Effector memory CD8-positive, alpha-beta T cell (primary cell): ENCODE measurements around the gene ZMIZ1.

Experiments
- ATAC-seq: fragments of 150-1000 bp; cut with Tn5 transposase; replicated peaks from 2 replicates; pipeline ENCODE4 v1.10.0; 2021; ENCODE audit warnings: mild to moderate bottlenecking, moderate library complexity
- DNase-seq, 3 experiments: peaks; one replicate each; pipeline ENCODE4 v3.0.0; 2021
- H3K27ac Mint-ChIP-seq, 2 donors: one replicate each; pipeline ENCODE4 v1.8.0; 2022; ENCODE audit warnings: mild to moderate bottlenecking in 2 of 2, mixed read lengths in 2 of 2, moderate library complexity in 2 of 2
- H3K27me3 Mint-ChIP-seq, 2 donors: one replicate each; pipeline ENCODE4 v1.8.0; 2022; ENCODE audit warnings: mixed read lengths in 2 of 2
- H3K36me3 Mint-ChIP-seq: one replicate; pipeline ENCODE4 v1.8.0; 2022; ENCODE audit warnings: mild to moderate bottlenecking, moderate library complexity, mixed read lengths; ENCODE audit not compliant: insufficient read depth
- H3K4me1 Mint-ChIP-seq, 2 donors: one replicate each; pipeline ENCODE4 v1.8.0; 2022; ENCODE audit warnings: low read depth in 2 of 2, mixed read lengths in 2 of 2
- H3K4me3 Mint-ChIP-seq, 2 donors: one replicate each; pipeline ENCODE4 v1.8.0; 2022; ENCODE audit warnings: mild to moderate bottlenecking in 2 of 2, mixed read lengths in 2 of 2, moderate library complexity in 2 of 2
- H3K9me3 Mint-ChIP-seq, 2 donors: one replicate each; pipeline ENCODE4 v1.8.0; 2022; ENCODE audit warnings: mixed read lengths in 2 of 2

Gene ZMIZ1

GRCh38 chr10:79184145-79184625 lies 115.4 kb downstream of the ZMIZ1 start:
- DNase-seq = no peak
- ATAC-seq = no peak

DNA sequence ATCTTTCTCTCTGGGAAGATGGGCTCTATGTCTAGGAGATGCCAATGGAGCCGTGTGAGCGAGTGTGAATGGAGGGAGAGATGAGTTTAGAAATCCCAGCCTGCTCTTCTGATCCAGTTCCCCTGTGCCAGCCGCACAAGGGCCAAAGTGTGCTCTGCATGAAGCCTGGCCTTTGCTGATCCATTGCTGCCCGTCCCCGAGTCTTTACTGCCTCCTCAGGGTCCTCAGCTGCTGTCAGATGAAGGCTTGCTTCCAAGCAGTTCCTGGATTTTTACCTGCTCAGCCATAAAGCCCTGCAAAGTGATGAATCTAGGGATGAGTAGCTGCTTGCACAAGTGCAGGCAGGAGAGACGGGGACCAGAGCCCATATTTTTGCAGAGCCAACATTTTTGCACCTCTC lies 115.9 kb downstream of the ZMIZ1 start:
- Mint-ChIP-seq H3K27me3 (no peaks in the 10 kb centered on the region), H3K9me3 (no peaks in the 10 kb centered on the region), H3K27ac (peak overlapping the region in 1 of 2 donors; percentile 15), H3K4me3 (no peak overlapping the region), H3K4me1 (no peaks in the 10 kb centered on the region), H3K36me3 (peaks cover 3% of the 10 kb centered on the region)
- DNase-seq (no peak), ATAC-seq (no peak)

More at GRCh38 chr10:79184145-79184625, 115.4 kb downstream of the ZMIZ1 start:
- no peak overlapping the region for H3K4me3 Mint-ChIP-seq
- H3K36me3 Mint-ChIP-seq = peaks cover 3% of the 10 kb centered on the region
- no peaks in the 10 kb centered on the region for H3K27me3 Mint-ChIP-seq
- H3K4me1 Mint-ChIP-seq = no peaks in the 10 kb centered on the region
- H3K9me3 Mint-ChIP-seq = no peaks in the 10 kb centered on the region
- H3K27ac Mint-ChIP-seq = peak overlapping the region in 1 of 2 donors; percentile 15

DNA sequence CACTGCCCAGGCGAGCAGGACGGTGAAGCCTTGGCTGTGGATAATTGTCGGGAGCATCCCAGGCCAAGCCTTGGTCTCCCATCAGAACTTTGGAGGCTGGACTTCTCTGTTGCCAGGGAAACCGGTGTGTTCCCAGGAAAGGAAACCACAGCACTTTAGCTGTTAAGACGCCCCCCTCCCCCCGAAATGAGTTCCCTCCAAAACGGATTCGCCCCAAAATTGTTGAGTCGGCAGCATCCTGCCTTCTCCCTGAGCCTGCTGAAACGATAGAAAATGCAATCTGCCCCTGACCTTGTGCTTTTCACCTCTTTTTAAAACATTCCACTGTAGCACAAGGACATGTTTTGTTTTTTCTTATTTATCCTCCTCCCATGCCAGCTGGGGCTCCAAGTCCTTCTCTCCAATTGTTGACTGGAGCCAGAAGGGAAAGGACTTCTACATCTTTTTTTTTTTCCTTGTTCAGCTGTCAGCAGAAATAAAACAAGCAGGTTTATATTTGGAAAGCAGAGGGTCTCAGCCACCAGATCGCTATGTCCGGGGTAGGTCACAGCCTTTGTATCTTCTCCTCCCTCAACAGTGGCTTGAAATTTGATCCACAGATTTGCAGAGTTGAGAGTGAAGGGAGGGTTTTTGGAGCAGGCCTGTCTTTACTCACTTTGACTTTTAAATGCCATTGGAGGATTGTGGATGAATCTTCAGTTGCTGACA lies 116.5 kb downstream of the ZMIZ1 start:
- Mint-ChIP-seq H3K9me3 (no peaks in the 10 kb centered on the region), H3K36me3 (peaks cover 3% of the 10 kb centered on the region), H3K27ac (no peak overlapping the region), H3K4me3 (no peak overlapping the region), H3K27me3 (no peaks in the 10 kb centered on the region), H3K4me1 (no peaks in the 10 kb centered on the region)
- no peak for DNase-seq
- ATAC-seq = no peak

DNA sequence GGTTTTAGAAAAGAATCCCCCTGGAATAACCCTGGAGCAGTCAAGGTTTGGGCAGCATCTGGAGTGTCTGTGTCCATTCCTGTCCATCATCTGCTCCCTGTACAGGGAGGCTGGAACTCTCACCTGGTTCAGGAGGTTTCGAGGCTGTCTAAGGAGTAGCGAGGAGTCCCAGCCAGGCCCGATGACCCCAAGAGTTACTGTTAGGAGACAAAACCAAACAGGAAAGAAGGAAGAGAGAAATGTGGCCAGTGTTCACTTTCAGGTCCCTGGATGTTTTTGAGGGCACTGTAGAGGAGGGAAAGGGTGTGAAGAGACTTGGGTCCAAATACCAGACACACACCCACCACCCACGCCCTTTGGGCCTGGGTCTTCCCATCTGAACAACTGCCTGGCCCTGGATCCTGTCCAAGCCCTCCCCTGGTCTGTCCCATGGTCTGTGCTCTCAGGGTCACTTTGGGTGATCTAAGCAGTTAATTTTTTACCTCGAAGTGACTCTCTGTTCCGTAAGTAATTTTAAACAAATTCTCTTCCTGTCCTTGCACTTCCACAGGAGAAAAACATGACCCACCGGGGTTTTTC lies 117.1 kb downstream of the ZMIZ1 start:
- DNase-seq (no peak), ATAC-seq (no peak)
- Mint-ChIP-seq H3K4me3 (no peak overlapping the region), H3K4me1 (no peaks in the 10 kb centered on the region), H3K36me3 (peaks cover 3% of the 10 kb centered on the region), H3K27me3 (no peaks in the 10 kb centered on the region), H3K9me3 (no peaks in the 10 kb centered on the region), H3K27ac (no peak overlapping the region)

DNA sequence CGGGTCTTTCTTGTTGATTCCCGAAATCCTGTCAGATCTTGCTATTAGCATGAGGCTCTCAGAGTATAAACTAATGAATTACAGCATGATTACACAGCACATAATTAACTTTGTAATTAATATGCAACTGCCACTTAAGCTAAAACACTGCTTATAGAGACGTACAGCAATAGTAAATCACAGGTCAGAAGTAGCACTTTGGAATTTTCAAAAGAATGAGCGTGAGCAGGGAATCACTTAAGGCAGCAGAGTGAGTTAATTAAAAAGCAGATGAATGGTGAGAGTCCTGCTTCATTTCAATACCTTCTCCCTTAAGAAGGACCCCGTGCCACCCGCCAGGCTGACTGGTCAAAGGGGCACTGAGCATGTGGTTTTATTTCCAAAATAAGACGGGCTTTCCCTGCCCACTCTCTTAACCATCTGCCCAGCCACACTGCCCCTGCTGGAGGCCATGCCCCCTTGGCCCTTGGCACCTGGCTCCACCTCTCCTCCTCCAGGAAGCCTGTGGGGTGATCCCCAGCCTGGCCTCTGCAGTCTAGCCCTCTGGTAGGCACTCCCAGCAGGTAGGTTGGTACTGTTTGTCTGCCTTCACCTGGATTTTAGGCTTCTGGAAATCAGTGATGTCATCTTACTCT lies 117.8 kb downstream of the ZMIZ1 start:
- Mint-ChIP-seq H3K27me3 (no peaks in the 10 kb centered on the region), H3K9me3 (no peaks in the 10 kb centered on the region), H3K4me3 (no peak overlapping the region), H3K36me3 (peaks cover 3% of the 10 kb centered on the region), H3K27ac (no peak overlapping the region), H3K4me1 (no peaks in the 10 kb centered on the region)
- ATAC-seq = no peak
- DNase-seq = no peak

DNA sequence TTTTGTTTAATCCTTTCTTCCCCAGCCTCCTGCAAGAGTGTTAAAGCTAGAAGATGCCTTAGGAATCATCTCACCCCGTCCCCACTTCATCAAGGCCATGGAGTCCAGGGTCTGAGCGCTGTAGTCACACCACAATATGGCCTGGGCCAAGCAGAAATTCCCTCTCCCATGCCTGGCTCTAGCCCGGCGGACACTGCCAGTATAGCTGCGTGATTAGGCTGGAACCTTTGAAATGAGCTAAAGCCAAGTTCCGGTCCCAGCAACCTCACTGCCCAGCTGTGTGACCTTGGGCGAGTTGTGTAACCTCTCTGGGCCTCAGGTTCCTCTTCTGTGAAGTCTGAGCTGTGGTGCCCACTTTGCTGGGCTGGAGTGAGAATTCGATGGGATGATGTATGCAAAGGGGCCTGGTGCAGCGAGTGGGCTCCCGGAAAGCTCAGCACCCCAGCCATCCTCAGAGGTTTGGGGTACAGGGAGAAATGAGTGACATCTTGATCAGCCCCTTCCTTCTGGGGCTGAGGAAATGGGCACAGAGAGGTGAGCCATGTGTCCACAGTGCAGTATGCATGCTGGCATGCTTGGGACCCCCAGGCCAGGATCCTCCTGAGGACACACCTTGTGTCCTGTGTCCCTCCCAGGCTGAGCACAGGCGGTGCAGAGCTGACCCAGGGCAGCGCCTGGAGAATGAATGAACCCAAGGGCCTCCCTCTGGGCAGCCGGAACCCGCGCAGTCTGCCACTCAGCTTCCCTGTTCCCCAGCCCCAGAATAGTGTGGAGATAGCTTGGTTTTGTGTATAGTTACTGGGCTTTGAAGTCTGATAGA lies 118.6 kb downstream of the ZMIZ1 start:
- no peak for DNase-seq
- Mint-ChIP-seq H3K4me1 (no peaks in the 10 kb centered on the region), H3K4me3 (no peak overlapping the region), H3K27me3 (no peaks in the 10 kb centered on the region), H3K27ac (no peak overlapping the region), H3K9me3 (no peaks in the 10 kb centered on the region), H3K36me3 (peaks cover 5% of the 10 kb centered on the region)
- no peak for ATAC-seq

DNA sequence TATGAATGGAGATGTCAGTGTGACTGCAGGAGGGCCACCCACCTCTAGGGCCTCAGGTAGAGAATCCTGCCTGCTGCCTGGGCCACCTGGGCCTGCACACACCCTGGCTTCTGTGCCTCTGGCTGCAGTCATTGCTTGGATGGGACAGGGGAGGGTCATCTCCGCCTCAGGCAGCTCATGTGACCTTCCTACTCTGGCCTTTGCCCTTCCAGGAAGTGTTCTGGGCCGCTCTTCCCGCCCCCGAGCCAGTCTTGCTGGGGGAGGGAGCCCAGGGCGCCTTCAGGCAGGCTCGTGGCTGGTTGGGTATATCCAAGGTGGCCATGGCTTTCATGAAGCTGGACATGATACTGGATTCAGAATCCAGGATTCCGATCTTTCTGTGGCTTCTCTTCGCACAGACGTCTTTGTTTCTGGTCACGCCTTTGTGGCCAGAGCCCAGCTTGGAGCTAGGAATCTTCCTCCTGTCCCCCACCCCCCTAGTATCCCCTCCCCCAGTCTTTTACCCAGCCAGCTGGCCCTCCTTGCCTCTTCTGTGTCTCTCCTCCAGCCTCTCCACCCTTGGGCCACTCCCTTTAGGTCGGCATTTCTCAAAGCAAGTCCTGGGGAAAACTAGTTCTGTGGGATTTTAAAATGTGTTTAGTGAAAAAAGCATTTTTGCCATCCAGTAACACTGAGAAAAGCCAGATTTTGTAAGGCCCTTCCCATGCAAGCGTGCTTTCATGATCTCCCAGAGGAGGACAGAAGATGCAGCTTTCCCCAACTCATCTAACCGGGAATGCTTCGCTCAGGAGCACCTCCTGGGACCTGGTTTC lies 119.6 kb downstream of the ZMIZ1 start:
- Mint-ChIP-seq H3K9me3 (no peaks in the 10 kb centered on the region), H3K4me1 (peaks cover 0 to 2% of the 10 kb centered on the region in 2 donors), H3K27me3 (no peaks in the 10 kb centered on the region), H3K36me3 (peaks cover 5% of the 10 kb centered on the region), H3K4me3 (no peak overlapping the region), H3K27ac (no peak overlapping the region)
- ATAC-seq (no peak), DNase-seq (no peak)

- no peak overlapping the region for H3K4me3 Mint-ChIP-seq
- DNase-seq = no peak
- no peak overlapping the region for H3K27ac Mint-ChIP-seq
These were observed 120.4 kb downstream of the ZMIZ1 start for GRCh38 chr10:79189181-79189580.

GRCh38 chr10:79189853-79190435 lies 121.2 kb downstream of the ZMIZ1 start:
- no peak overlapping the region for H3K4me3 Mint-ChIP-seq
- H3K27ac Mint-ChIP-seq = no peak overlapping the region
- peaks cover 5% of the 10 kb centered on the region for H3K36me3 Mint-ChIP-seq
- H3K27me3 Mint-ChIP-seq = no peaks in the 10 kb centered on the region
- H3K9me3 Mint-ChIP-seq = no peaks in the 10 kb centered on the region
- DNase-seq = no peak
- H3K4me1 Mint-ChIP-seq = peaks cover 0 to 2% of the 10 kb centered on the region in 2 donors
- ATAC-seq = no peak

More at GRCh38 chr10:79189181-79189580, 120.4 kb downstream of the ZMIZ1 start:
- no peaks in the 10 kb centered on the region for H3K9me3 Mint-ChIP-seq
- H3K4me1 Mint-ChIP-seq = peaks cover 0 to 2% of the 10 kb centered on the region in 2 donors
- H3K27me3 Mint-ChIP-seq = no peaks in the 10 kb centered on the region
- peaks cover 5% of the 10 kb centered on the region for H3K36me3 Mint-ChIP-seq
- ATAC-seq = no peak

- Mint-ChIP-seq H3K9me3 (no peaks in the 10 kb centered on the region), H3K4me3 (no peak overlapping the region), H3K27ac (no peak overlapping the region), H3K36me3 (peaks cover 5% of the 10 kb centered on the region), H3K27me3 (no peaks in the 10 kb centered on the region), H3K4me1 (peaks cover 0 to 4% of the 10 kb centered on the region in 2 donors)
- ATAC-seq (no peak), DNase-seq (no peak)
These were observed 122.0 kb downstream of the ZMIZ1 start for GRCh38 chr10:79190740-79191261.

GRCh38 chr10:79191951-79192676 lies 123.3 kb downstream of the ZMIZ1 start:
- no peaks in the 10 kb centered on the region for H3K9me3 Mint-ChIP-seq
- no peak for DNase-seq
- peaks cover 5% of the 10 kb centered on the region for H3K36me3 Mint-ChIP-seq
- H3K4me1 Mint-ChIP-seq = peaks cover 0 to 6% of the 10 kb centered on the region in 2 donors
- ATAC-seq = no peak
- H3K27me3 Mint-ChIP-seq = no peaks in the 10 kb centered on the region
- no peak overlapping the region for H3K4me3 Mint-ChIP-seq
- peak overlapping the region in 1 of 2 donors; percentile 2 for H3K27ac Mint-ChIP-seq

DNA sequence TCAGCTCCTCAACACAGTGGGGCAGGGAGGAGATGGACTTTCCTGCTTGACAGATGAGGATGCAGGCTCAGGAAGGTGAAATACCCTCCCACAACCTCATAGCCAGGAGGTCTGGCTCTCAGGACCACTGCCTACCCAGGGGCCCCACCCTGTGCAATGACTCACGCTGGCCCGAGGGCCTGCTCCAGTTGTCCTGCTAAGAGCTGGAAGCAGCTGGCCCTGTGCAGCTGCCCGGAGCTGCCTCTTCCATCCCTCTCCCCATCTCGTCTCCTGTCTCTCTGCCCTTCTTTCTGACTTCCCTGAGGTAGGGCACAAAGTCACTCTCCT lies 123.9 kb downstream of the ZMIZ1 start:
- peaks cover 5% of the 10 kb centered on the region for H3K36me3 Mint-ChIP-seq
- no peak overlapping the region for H3K4me3 Mint-ChIP-seq
- H3K9me3 Mint-ChIP-seq = no peaks in the 10 kb centered on the region
- DNase-seq (no peak), ATAC-seq (no peak)
- no peaks in the 10 kb centered on the region for H3K27me3 Mint-ChIP-seq
- H3K27ac Mint-ChIP-seq = peak overlapping the region in 1 of 2 donors; percentile 2
- peaks cover 0 to 6% of the 10 kb centered on the region in 2 donors for H3K4me1 Mint-ChIP-seq
